Activated CD4-positive, alpha-beta T cell treated with anti-CD3 and anti-CD28 coated beads for 36 hours (primary cell): Measurements from ENCODE around the gene TMEM61. TPM values are rescaled to one million over a fixed set of nuclear protein-coding genes. Genes with fewer than 3 reads are reported as not detected.

Experiments used
- ATAC-seq: fragments of 200-7000 bp; cut with Tn5 transposase; one replicate; pipeline ENCODE4 v1.10.0; 2021; ENCODE audit warnings: mild to moderate bottlenecking, moderate library complexity
- CTCF ChIA-PET: fragments of 350-600 bp; sonication (Branson Sonifier 250); formaldehyde crosslinking; loops from one replicate; lab custom pipeline; 2021; ENCODE audit warnings: antibody characterized with exemption; lab: Charles Lee
- POLR2A ChIA-PET: fragments of 350-600 bp; sonication (Branson Sonifier 250); formaldehyde crosslinking; loops from one replicate; lab custom pipeline; 2021; ENCODE audit warnings: antibody characterized with exemption, inconsistent platforms; lab: Charles Lee
- DNase-seq: peaks from one replicate; pipeline ENCODE4 v3.0.0-alpha.2; 2020
- H3K27ac Mint-ChIP-seq: one replicate; pipeline ENCODE4 v1.8.0; 2021; ENCODE audit warnings: mixed read lengths
- H3K27me3 Mint-ChIP-seq: one replicate; pipeline ENCODE4 v1.8.0; 2021; ENCODE audit warnings: mixed read lengths
- H3K36me3 Mint-ChIP-seq: one replicate; pipeline ENCODE4 v1.8.0; 2021; ENCODE audit warnings: low read depth, mixed read lengths
- H3K4me1 Mint-ChIP-seq: one replicate; pipeline ENCODE4 v1.8.0; 2021; ENCODE audit warnings: mixed read lengths
- H3K4me3 Mint-ChIP-seq: one replicate; pipeline ENCODE4 v1.8.0; 2021; ENCODE audit warnings: mild to moderate bottlenecking, moderate library complexity, mixed read lengths
- H3K9me3 Mint-ChIP-seq: one replicate; pipeline ENCODE4 v1.8.0; 2021; ENCODE audit warnings: low read depth, mixed read lengths
- intact Hi-C, 2 experiments: fragments of 100-400 bp; cut with DNase I in 1 of 2; cut with micrococcal nuclease in 1 of 2; formaldehyde crosslinking; loops; one replicate each; pipeline versions ENCODE4 v1.14.2 to v1.15.1; 2022 to 2024; cut with DNase I, micrococcal nuclease
- total RNA-seq, 2 experiments: library from RNA; stranded (reverse); gene quantifications; one replicate each; pipeline ENCODE4 v1.2.3, GENCODE V29; 2021

Gene TMEM61
- total RNA-seq, 2 experiments from 2014 or later = not detected

DNA sequence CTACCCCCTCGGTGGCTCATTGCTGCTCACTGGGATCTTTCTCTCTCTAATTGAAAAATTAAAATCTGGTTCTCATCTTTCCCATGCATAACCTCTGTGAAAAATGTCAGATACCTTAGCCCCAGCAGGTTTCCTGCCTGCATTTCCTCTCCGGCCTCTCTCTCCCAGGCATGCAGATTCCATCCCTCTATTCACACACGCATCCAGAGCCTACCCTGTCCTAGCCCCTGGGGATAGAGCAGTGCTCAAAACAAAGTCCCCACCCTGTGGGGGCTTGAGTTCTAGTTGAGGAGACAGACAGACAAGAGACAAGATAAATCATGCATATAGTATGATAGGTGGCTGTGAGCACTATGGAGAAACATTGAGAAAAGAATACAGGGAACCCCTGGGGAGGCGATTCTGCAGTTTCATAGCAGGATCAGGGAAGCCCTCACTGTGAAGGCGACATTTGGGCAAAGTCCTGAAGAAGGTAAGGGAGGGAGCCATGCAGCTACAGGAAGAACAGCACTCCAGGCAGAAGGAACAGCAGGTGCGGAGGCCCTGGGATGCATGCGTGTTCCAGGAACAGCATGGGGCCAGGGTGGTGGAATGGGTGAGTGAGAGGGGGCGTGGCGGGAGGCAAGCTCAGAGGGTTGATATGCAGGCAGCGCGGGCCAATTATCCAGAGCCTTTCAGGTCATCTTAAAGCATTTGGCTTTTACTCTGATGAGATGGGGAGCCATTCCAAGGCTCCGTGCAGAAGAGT lies 14.8 kb downstream of the TMEM61 start:
- intact Hi-C loops = no loop called here
- no peak overlapping the region for H3K27ac Mint-ChIP-seq
- peaks cover 35% of the 10 kb centered on the region for H3K27me3 Mint-ChIP-seq
- H3K9me3 Mint-ChIP-seq = no peaks in the 10 kb centered on the region
- no peak for ATAC-seq
- H3K4me3 Mint-ChIP-seq = no peak overlapping the region
- ChIA-PET CTCF (interaction anchor here (0.8 to 6.5 kb wide), 5 partner anchors 10 to 48 kb away, joined by 3 to 151 read pairs (median 9); no protein-coding TSS in a partner anchor), POLR2A (no interaction called here)
- no peaks in the 10 kb centered on the region for H3K36me3 Mint-ChIP-seq
- no peak for DNase-seq
- peaks cover 14% of the 10 kb centered on the region for H3K4me1 Mint-ChIP-seq

GRCh38 chr1:54995835-54996234 lies 15.4 kb downstream of the TMEM61 start:
- H3K9me3 Mint-ChIP-seq = no peaks in the 10 kb centered on the region
- ATAC-seq = peak; percentile 62
- DNase-seq = peak; percentile 55
- no peaks in the 10 kb centered on the region for H3K36me3 Mint-ChIP-seq
- peaks cover 14% of the 10 kb centered on the region for H3K4me1 Mint-ChIP-seq
- POLR2A ChIA-PET = no interaction called here
- intact Hi-C loops = loop anchor here (1.0 to 2.0 kb wide), 4 partner anchors 27 to 324 kb away; no protein-coding TSS in a partner anchor
- H3K27ac Mint-ChIP-seq = no peak overlapping the region
- no peak overlapping the region for H3K4me3 Mint-ChIP-seq
- H3K27me3 Mint-ChIP-seq = peaks cover 37% of the 10 kb centered on the region
- CTCF ChIA-PET = interaction anchor here (0.6 to 6.5 kb wide), 13 partner anchors 9 to 200 kb away, joined by 3 to 151 read pairs (median 6); no protein-coding TSS in a partner anchor

DNA sequence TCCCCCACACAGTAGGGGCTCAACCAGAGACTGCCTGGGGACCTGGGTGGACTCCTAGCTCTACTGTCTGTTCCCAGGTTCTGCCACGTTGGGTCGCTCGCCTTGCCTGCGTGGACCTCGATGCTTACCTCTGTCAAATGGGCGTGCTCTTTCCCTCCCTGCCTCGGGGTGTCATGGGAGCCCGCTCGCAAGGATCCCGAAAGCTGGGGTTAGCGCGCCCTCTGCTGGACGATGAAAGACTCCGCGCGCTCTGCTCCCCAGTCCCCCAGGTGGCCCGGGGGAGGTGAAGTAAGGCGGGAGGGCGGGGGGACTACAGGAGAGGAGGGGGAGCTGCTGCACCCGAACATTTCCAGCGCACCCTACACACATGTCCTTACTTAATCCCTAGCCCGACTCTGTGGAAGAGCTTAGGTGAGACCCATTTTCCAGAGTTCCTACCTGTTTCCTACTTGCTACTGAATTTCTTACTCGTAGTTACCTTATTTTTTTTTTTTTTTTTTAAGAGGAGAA lies 16.0 kb downstream of the TMEM61 start:
- DNase-seq (peak; percentile 92), ATAC-seq (peak; percentile 96)
- Mint-ChIP-seq H3K4me1 (peaks cover 14% of the 10 kb centered on the region), H3K4me3 (peak overlapping the region; percentile 24), H3K27me3 (peaks cover 37% of the 10 kb centered on the region), H3K9me3 (no peaks in the 10 kb centered on the region), H3K27ac (no peak overlapping the region), H3K36me3 (no peaks in the 10 kb centered on the region)
- ChIA-PET POLR2A (no interaction called here), CTCF (interaction anchor here (0.6 to 6.5 kb wide), 17 partner anchors 10 to 424 kb away, joined by 3 to 151 read pairs (median 4); no protein-coding TSS in a partner anchor)
- intact Hi-C loops = loop anchor here (1.0 to 2.0 kb wide), 4 partner anchors 26 to 324 kb away; no protein-coding TSS in a partner anchor

- Mint-ChIP-seq H3K9me3 (no peaks in the 10 kb centered on the region), H3K27me3 (peaks cover 37% of the 10 kb centered on the region), H3K4me3 (peak overlapping the region; percentile 24), H3K27ac (no peak overlapping the region), H3K4me1 (peaks cover 14% of the 10 kb centered on the region), H3K36me3 (no peaks in the 10 kb centered on the region)
- ChIA-PET CTCF (interaction anchor here (0.6 to 6.5 kb wide), 15 partner anchors 10 to 424 kb away, joined by 3 to 151 read pairs (median 4); no protein-coding TSS in a partner anchor), POLR2A (no interaction called here)
- ATAC-seq = no peak
- intact Hi-C loops = loop anchor here (1.0 to 2.0 kb wide), 4 partner anchors 26 to 325 kb away; no protein-coding TSS in a partner anchor
- DNase-seq = peak; percentile 20
These were observed 16.7 kb downstream of the TMEM61 start for GRCh38 chr1:54996869-54997710.

GRCh38 chr1:54997711-54997986 lies 17.2 kb downstream of the TMEM61 start:
- Mint-ChIP-seq H3K27ac (no peak overlapping the region), H3K9me3 (no peaks in the 10 kb centered on the region), H3K4me1 (peaks cover 14% of the 10 kb centered on the region), H3K36me3 (no peaks in the 10 kb centered on the region), H3K4me3 (no peak overlapping the region), H3K27me3 (peaks cover 37% of the 10 kb centered on the region)
- ChIA-PET CTCF (interaction anchor here (1.1 to 6.5 kb wide), 5 partner anchors 24 to 112 kb away, joined by 4 to 151 read pairs (median 4); no protein-coding TSS in a partner anchor), POLR2A (no interaction called here)
- DNase-seq (no peak), ATAC-seq (no peak)
- intact Hi-C loops = loop anchor here in 1 of 2 experiments (2.0 kb wide), 1 partner anchor 25 kb away; no protein-coding TSS in a partner anchor

DNA sequence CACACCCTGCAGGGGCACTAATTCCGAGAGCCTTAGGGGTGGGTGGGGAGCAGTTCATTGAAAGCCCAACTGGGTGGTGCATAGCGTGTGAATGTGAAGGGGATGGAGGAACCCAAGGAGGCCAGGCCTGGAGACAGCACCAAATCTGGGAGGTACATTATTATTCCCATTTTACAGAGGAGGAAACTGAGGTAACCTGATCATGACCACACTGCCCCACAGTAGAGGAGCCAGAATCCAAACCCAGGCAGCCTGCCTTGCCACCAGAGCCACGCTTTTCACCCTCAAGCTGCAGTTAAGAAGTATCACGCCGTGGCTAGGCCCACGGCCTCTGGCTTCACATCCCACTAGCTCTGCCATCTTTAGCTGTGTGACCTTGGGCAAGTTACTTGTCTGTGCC lies 17.7 kb downstream of the TMEM61 start:
- no peaks in the 10 kb centered on the region for H3K36me3 Mint-ChIP-seq

DNA sequence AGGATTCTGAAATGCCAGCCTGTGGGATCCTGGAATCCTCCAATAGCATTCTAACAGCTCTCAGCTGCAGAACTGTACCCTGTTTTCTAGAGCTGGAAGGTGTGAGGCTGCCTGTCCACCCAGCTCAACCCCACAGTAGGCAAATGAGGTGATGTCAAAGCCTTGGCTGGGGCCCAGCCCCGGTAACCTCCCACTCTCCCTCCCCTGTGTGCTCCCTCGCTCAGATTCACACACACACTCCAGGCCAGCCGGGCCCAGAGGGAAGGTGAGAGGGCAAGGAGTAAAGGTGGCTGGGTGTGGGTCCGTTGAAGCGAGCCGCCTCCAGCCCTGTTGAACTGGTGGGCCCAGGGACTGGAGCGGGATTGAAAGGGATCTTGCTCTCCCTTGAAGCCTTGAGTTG lies 18.2 kb downstream of the TMEM61 start, which contains the start of gene BSND:
Gene BSND (plus strand): TSS at position 257 of the 400 bp plus-strand sequence. CDS start 254 bp downstream, outside the sequence.
- intact Hi-C loops = no loop called here
- POLR2A ChIA-PET = no interaction called here
- H3K4me3 Mint-ChIP-seq = no peak within 1 kb of the TSS

More for the DNA sequence above, 17.7 kb downstream of the TMEM61 start:
- Mint-ChIP-seq H3K4me1 (peaks cover 14% of the 10 kb centered on the region), H3K27me3 (peaks cover 37% of the 10 kb centered on the region), H3K4me3 (no peak overlapping the region), H3K27ac (no peak overlapping the region), H3K9me3 (no peaks in the 10 kb centered on the region)
- DNase-seq (no peak), ATAC-seq (no peak)
- intact Hi-C loops = no loop called here
- CTCF ChIA-PET = interaction anchor here (1.8 to 6.5 kb wide), 2 partner anchors 24 to 51 kb away, joined by 4 to 151 read pairs; no protein-coding TSS in a partner anchor
- POLR2A ChIA-PET = no interaction called here

GRCh38 chr1:55000110-55001085 lies 20.0 kb downstream of the TMEM61 start:
- no peak for DNase-seq
- no peak for ATAC-seq
- Mint-ChIP-seq H3K27ac (no peak overlapping the region), H3K4me1 (peaks cover 12% of the 10 kb centered on the region), H3K4me3 (no peak overlapping the region), H3K9me3 (no peaks in the 10 kb centered on the region), H3K27me3 (peaks cover 34% of the 10 kb centered on the region), H3K36me3 (no peaks in the 10 kb centered on the region)
- ChIA-PET POLR2A (no interaction called here), CTCF (interaction anchor here (1.6 to 6.5 kb wide), 3 partner anchors 50 to 56 kb away, joined by 7 to 151 read pairs (median 8); no protein-coding TSS in a partner anchor)
- intact Hi-C loops = no loop called here

More for the DNA sequence above, 18.2 kb downstream of the TMEM61 start, which contains the start of gene BSND:
- Mint-ChIP-seq H3K27me3 (peaks cover 37% of the 10 kb centered on the region), H3K36me3 (no peaks in the 10 kb centered on the region), H3K9me3 (no peaks in the 10 kb centered on the region), H3K4me1 (peaks cover 14% of the 10 kb centered on the region), H3K27ac (no peak within 1 kb of the TSS)
- DNase-seq = no peak
- no peak for ATAC-seq
- CTCF ChIA-PET = interaction anchor here (1.8 to 6.5 kb wide), 2 partner anchors 23 to 52 kb away, joined by 4 to 151 read pairs; no protein-coding TSS in a partner anchor

DNA sequence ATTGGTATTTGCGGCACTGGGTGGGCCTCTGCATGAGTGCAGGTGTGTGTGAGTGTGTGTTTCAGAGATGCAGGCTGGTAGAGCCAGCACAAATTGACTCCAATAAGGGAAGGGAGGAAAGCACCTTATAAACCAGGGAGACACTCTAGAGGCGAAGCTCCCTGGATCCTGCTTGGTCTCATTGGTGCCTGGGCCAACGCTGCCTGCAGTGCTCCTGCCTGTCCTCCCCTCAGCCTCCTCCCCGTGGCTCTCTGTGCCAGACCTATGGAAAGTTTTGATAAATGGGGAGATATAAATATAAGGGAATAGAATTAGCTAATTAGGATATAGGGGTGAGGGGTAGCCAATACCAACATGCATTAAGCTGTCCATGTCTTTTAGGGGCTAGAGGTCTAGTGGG lies 20.9 kb downstream of the TMEM61 start:
- Mint-ChIP-seq H3K4me1 (peaks cover 3% of the 10 kb centered on the region), H3K27me3 (peaks cover 25% of the 10 kb centered on the region), H3K27ac (no peak overlapping the region), H3K9me3 (no peaks in the 10 kb centered on the region), H3K36me3 (no peaks in the 10 kb centered on the region), H3K4me3 (no peak overlapping the region)
- CTCF ChIA-PET = interaction anchor here (0.8 to 1.8 kb wide), 4 partner anchors 9 to 57 kb away, joined by 3 to 8 read pairs (median 5); no protein-coding TSS in a partner anchor
- ATAC-seq (no peak), DNase-seq (no peak)
- POLR2A ChIA-PET = no interaction called here
- intact Hi-C loops = no loop called here

DNA sequence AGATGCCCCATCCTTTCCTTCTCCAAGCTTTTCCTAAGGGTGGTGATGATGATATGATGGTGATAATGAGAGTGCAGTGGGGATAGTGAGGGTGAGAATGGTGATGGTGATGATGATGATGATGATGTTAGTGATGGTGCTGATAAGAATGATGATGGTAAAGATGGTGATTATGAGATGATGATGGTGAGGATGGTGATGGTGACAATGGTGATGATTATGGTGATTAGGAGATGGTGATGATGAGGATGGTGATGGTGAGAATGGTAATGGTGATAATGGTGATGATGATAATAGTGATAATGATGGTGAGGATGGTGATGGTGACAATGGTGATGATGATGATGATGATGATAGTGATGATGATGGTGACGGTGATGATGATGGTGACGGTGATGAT lies 22.3 kb downstream of the TMEM61 start:
- no peaks in the 10 kb centered on the region for H3K4me1 Mint-ChIP-seq
- no peak for DNase-seq
- peaks cover 13% of the 10 kb centered on the region for H3K27me3 Mint-ChIP-seq
- intact Hi-C loops = no loop called here
- no peaks in the 10 kb centered on the region for H3K36me3 Mint-ChIP-seq
- ATAC-seq = no peak
- CTCF ChIA-PET = interaction anchor here (1.3 to 1.4 kb wide), 2 partner anchors 53 to 57 kb away, joined by 3 to 6 read pairs; no protein-coding TSS in a partner anchor
- H3K4me3 Mint-ChIP-seq = no peak overlapping the region
- POLR2A ChIA-PET = no interaction called here
- H3K27ac Mint-ChIP-seq = no peak overlapping the region
- no peaks in the 10 kb centered on the region for H3K9me3 Mint-ChIP-seq
